K562 (cell line): ENCODE data around the gene CRTC3. TPM values are rescaled to one million over a fixed set of nuclear protein-coding genes. Genes with fewer than 3 reads are reported as not detected.

Experiments used
- BRD4 ChIP-seq: fragments of 200-600 bp; sonication (generic); IDR thresholded peaks from 2 replicates; pipeline ENCODE4 v1.6.1; 2017; ENCODE audit warnings: inconsistent platforms
- CEBPG ChIP-seq, 3 experiments: fragments of 200-800 bp in 1 of 3; sonication (Bioruptor generic) in 1 of 3; sonication (generic) in 1 of 3; formaldehyde crosslinking in 1 of 3; IDR thresholded peaks in 2 of 3; conservative IDR thresholded peaks in 1 of 3; 2 replicates each; pipeline versions ENCODE4 v1.6.1 to v1.8.0; 2016 to 2022; ENCODE audit warnings: missing compliant biosample characterization in 2 of 3, missing genetic modification characterization in 2 of 3, mild to moderate bottlenecking in 1 of 3, missing genetic modification reagents in 1 of 3
- MEF2A ChIP-seq: IDR thresholded peaks from 2 replicates; pipeline ENCODE4 v1.6.1; 2011; ENCODE audit warnings: low read depth, mild to moderate bottlenecking, low read length, moderate library complexity; ENCODE audit not compliant: control insufficient read depth
- NFIX ChIP-seq: fragments of 250-450 bp; sonication (Bioruptor Pico); IDR thresholded peaks from 2 replicates; pipeline ENCODE4 v1.4.0; 2020; ENCODE audit warnings: low read depth, mild to moderate bottlenecking, moderate library complexity
- REST ChIP-seq, 2 experiments: fragments of 450-650 bp; formaldehyde crosslinking in 1 of 2; IDR thresholded peaks; 2 replicates each; pipeline versions ENCODE4 v1.4.0 to v1.6.1; 2014 to 2020; ENCODE audit warnings: mild to moderate bottlenecking in 2 of 2, borderline replicate concordance in 1 of 2, low read depth in 1 of 2
- TFAM ChIP-seq: fragments of 250-450 bp; sonication (Bioruptor Pico); conservative IDR thresholded peaks from 2 replicates; pipeline ENCODE4 v1.5.0; 2021; ENCODE audit warnings: mild to moderate bottlenecking, moderate library complexity
- TSC22D4 ChIP-seq: fragments of 450-650 bp; IDR thresholded peaks from 2 replicates; pipeline ENCODE4 v1.6.1; 2016; ENCODE audit warnings: missing genetic modification characterization, missing biosample characterization, control low read depth
- polyA plus RNA-seq, 8 experiments: library from polyadenylated mRNA; depleted of rRNA in 4 of 8; stranded (reverse) in 5 of 8; unstranded in 3 of 8; fragments of >200 nt; fragmentation: Nextera tagmentation in 2 of 8; fragmentation: Illumina TruSeq in 1 of 8; extraction: Ambion mirVana in 2 of 8; extraction: Trizol in 1 of 8; gene quantifications; 2 replicates each; pipeline versions ENCODE4 v1.2.1 to v1.2.3, GENCODE V29; 2011 to 2014; ENCODE audit warnings: inconsistent platforms in 1 of 8, missing spikeins in 1 of 8
- total RNA-seq, 7 experiments: library from RNA; depleted of rRNA in 6 of 7; stranded (reverse); fragments of >200 nt in 6 of 7; fragmentation: Illumina TruSeq in 2 of 7; extraction: Trizol in 2 of 7; gene quantifications; 2 replicates each; pipeline versions ENCODE4 v1.2.1 to v1.2.3, GENCODE V29; 2011 to 2021; ENCODE audit warnings: low replicate concordance in 1 of 7
- TF ChIP-seq, protein P1 (sequence below): fragments of 450-650 bp; formaldehyde crosslinking; IDR thresholded peaks from 2 replicates; pipeline ENCODE4 v1.4.0; 2020; ENCODE audit warnings: mild to moderate bottlenecking, moderate library complexity
- TF ChIP-seq, protein P2 (sequence below): fragments of 250-450 bp; sonication (Bioruptor Pico); IDR thresholded peaks from 2 replicates; pipeline ENCODE4 v1.4.0; 2020; ENCODE audit warnings: mild to moderate bottlenecking, moderate library complexity

The CRTC3 gene
- total and polyA plus RNA-seq, 9 of the 15 experiments (the other 6 are each of a cell fraction or from before 2014, with no cell fraction given), result 1.2 to 19.0 (median 11.6) TPM

- TF ChIP-seq, protein P1, sequence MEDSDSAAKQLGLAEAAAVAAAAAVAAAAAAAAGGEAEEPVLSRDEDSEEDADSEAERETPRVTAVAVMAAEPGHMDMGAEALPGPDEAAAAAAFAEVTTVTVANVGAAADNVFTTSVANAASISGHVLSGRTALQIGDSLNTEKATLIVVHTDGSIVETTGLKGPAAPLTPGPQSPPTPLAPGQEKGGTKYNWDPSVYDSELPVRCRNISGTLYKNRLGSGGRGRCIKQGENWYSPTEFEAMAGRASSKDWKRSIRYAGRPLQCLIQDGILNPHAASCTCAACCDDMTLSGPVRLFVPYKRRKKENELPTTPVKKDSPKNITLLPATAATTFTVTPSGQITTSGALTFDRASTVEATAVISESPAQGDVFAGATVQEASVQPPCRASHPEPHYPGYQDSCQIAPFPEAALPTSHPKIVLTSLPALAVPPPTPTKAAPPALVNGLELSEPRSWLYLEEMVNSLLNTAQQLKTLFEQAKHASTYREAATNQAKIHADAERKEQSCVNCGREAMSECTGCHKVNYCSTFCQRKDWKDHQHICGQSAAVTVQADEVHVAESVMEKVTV (CRISPR knock-in tag), result no peak
- TF ChIP-seq, protein P2, sequence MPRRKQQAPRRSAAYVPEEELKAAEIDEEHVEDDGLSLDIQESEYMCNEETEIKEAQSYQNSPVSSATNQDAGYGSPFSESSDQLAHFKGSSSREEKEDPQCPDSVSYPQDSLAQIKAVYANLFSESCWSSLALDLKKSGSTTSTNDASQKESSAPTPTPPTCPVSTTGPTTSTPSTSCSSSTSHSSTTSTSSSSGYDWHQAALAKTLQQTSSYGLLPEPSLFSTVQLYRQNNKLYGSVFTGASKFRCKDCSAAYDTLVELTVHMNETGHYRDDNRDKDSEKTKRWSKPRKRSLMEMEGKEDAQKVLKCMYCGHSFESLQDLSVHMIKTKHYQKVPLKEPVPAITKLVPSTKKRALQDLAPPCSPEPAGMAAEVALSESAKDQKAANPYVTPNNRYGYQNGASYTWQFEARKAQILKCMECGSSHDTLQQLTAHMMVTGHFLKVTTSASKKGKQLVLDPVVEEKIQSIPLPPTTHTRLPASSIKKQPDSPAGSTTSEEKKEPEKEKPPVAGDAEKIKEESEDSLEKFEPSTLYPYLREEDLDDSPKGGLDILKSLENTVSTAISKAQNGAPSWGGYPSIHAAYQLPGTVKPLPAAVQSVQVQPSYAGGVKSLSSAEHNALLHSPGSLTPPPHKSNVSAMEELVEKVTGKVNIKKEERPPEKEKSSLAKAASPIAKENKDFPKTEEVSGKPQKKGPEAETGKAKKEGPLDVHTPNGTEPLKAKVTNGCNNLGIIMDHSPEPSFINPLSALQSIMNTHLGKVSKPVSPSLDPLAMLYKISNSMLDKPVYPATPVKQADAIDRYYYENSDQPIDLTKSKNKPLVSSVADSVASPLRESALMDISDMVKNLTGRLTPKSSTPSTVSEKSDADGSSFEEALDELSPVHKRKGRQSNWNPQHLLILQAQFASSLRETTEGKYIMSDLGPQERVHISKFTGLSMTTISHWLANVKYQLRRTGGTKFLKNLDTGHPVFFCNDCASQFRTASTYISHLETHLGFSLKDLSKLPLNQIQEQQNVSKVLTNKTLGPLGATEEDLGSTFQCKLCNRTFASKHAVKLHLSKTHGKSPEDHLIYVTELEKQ (CRISPR knock-in tag), result no peak
- TF ChIP-seq CEBPG (CRISPR knock-in tag; IDR thresholded peaks at IDR 0.05) (no peak), CEBPG (tag; conservative IDR thresholded peaks at IDR 0.05 in 1 of 2, IDR thresholded peaks at IDR 0.05 in 1 of 2) (no peak), TFAM (CRISPR knock-in tag) (no peak), TSC22D4 (tag) (no peak), MEF2A (no peak), NFIX (CRISPR knock-in tag) (no peak), REST (IDR thresholded peaks at IDR 0.05; ENCODE audit: borderline replicate concordance) (no peak), REST (CRISPR knock-in tag; IDR thresholded peaks at IDR 0.05; ENCODE audit: low read depth) (no peak), BRD4 (no peak)
These were observed 27.7 kb downstream of the CRTC3 start (continued) for GRCh38 chr15:90557186-90558084.
